ENCODE measurements around the gene WT1.

DNA sequence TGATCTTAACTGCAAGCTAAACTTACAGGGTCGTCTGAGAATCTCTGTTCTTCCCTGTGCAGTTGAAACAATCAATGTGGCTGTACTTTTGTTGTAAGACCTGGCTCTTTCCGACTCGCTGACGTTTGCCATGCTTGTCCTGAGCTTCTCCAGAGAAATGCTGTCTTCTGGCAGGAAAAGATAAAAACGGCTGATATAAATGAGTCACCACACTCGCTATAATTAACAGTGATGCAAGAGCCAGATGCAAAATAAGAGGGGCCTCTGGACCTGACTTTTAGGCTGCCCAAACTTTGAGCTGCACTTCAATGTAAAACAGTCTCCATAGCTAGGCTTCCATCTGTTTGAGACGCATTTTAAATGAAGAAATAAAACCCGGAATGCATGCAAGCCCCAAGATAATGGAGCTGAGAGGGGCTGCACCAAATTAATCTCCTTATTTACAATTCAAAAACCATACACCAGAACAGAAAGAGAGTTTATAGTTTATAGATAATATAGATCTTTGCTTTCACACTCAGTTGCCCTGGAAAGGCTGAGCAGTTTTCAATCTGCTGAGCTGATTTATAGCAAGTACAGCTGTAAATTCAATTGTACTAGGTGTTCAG is 48.5 kb downstream of the WT1 start:
- TF ChIP-seq CTCF (conservative IDR thresholded peaks at IDR 0.05 in 1 of 2, IDR thresholded peaks at IDR 0.05 in 1 of 2; ENCODE audit: extremely low read depth in 1 of 2, insufficient read depth in 1 of 2, low read depth in 1 of 2, low read length in 2 of 2) (no peak), EZH2 (IDR thresholded peaks at IDR 0.05; ENCODE audit: borderline replicate concordance, low read length) (no peak)

All from mammary epithelial cell (primary cell).